ENCODE data around the gene CABP4.
"Not testable (repeated sequence)": the region's sequence is repeated elsewhere in the genome, so short reads cannot be mapped to it uniquely, and the experiment has no call there.

The CABP4 gene

DNA sequence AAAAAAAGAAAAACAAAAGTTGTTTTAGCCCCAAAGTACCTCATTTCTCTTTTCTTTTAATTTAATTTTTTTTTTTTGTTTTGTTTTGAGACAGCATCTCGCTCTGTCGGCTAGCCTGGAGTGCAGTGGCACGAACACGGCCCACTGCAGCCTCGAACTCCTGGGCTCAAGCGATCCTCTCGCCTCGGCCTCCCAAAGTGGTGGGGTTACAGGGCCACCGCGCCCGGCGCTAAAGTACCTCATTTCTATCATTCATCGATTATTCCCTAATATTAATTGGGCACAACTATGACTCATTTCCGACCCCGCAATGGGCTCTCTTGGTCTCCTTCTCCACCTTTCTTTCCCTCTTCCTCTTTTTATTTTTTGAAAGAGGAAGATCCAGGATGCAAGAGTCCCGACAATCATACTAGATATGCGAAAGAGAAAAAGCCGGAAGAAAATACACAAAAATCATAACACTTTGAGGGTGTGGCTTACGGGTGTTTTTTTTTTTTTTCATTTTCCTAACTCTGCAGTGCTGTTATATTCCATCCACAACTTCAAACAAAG is 27.2 kb downstream of the CABP4 start:
- no peak for DNase-seq (ENCODE audit: low spot score)

- DNase-seq (ENCODE audit: low spot score) = peak; percentile 98
Measured at GRCh38 chr11:67482827-67483798, 28.0 kb downstream of the CABP4 start, which contains the start of gene AIP. Gene AIP (plus strand): TSS chr11:67483026. CDS start chr11:67483159, 133 bp downstream.

- no peak for DNase-seq (ENCODE audit: low spot score)
Measured at GRCh38 chr11:67483831-67484665, 28.9 kb downstream of the CABP4 start.

DNA sequence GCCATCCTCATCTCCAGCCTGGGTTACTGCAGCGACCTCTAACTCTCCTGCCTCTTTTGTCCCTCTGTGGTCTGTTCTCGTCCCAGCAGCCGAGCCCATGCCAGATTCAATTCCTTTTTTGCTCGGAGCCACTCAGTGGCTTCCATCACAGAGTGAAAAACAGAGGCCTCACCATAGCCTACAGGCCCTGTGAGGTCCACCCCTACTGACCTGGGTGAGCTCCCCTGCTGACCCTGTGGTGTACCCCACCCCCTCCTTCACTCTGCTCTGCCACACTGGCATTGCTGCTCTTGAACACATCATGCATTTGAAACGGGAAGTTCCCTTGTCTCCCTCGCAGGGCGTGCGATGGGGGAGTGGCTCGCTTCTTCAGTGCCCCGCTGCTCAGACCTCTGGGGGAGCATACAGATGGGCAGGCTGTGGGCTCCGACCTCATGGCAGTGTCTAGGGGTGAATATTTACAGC is 29.7 kb downstream of the CABP4 start:
- no peak for DNase-seq (ENCODE audit: low spot score)

- not testable (repeated sequence) for DNase-seq (ENCODE audit: low spot score)
Measured at GRCh38 chr11:67485873-67486361, 30.8 kb downstream of the CABP4 start.

- no peak for DNase-seq (ENCODE audit: low spot score)
Measured at GRCh38 chr11:67486481-67487195, 31.5 kb downstream of the CABP4 start.

GRCh38 chr11:67489203-67489884 is 34.2 kb downstream of the CABP4 start:
- DNase-seq (ENCODE audit: low spot score) = no peak

DNA sequence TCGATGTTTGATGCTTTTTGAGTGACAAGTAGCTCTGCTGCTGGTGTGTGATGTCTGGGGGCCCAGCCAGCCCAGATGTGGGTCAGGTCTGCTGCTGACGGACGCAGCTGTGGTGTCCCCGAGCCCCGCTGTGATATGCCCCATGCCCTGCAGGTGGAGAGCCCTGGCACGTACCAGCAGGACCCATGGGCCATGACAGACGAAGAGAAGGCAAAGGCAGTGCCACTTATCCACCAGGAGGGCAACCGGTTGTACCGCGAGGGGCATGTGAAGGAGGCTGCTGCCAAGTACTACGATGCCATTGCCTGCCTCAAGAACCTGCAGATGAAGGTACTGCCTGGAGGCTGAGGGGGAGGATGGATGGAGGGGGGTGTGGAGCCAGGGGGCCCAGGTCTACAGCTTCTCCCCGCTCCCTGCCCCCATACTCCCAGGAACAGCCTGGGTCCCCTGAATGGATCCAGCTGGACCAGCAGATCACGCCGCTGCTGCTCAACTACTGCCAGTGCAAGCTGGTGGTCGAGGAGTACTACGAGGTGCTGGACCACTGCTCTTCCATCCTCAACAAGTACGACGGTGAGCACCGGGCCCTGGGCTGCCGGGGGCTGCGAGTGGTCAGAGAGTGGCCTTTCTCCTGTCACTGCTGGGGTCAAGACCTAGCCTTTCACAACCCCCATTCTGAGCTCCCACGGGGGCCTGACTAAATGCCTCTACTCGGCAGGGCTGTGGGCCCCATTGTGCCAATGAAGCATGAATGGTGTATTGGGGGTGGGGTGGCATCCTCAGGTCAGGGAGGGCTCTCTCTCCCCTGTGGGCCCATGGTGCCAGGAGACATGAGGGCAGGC is 35.0 kb downstream of the CABP4 start:
- DNase-seq (ENCODE audit: low spot score) = no peak

- DNase-seq (ENCODE audit: low spot score) = no peak
Measured at GRCh38 chr11:67490727-67491065, 35.5 kb downstream of the CABP4 start.

DNA sequence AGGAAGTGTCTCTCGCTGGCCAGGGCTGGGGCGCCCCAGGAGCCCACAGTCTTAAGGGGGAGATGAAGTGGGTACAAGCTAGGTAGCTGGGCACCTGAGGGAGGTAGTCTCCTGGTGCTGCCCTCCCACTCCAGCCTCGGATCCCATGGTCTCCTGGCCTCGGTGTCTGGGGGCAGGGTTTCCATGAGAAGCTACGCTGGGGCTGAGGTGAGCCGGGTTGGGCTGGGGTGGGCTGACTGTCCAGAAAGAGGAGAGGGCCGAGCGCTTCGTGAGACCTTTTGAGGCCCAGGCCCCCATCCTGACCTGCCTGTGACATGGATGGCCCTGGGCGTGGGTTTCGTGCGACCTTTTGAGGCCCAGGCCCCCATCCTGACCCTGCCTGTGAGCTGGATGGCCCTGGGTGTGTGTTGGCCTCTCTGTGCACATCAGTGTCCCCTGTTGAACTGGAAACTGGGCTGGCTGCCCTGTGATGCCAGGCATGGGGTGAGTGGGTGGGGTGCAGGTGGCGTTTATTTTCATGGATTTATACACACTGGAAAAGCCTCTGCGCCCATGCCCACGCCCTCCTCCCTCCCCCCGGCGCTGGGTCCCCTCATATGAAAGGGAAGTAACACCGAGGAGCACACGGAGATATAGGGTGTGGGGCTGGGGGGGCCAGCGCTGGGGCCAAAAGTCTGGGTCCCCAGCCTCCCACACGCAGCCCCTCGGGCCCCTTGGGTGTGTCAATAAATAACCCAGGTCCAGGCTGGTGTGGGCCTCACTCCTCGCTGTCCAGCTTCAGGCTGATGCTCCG is 36.3 kb downstream of the CABP4 start:
- no peak for DNase-seq (ENCODE audit: low spot score)

GRCh38 chr11:67492069-67492727 is 37.0 kb downstream of the CABP4 start:
- DNase-seq (ENCODE audit: low spot score) = no peak

DNA sequence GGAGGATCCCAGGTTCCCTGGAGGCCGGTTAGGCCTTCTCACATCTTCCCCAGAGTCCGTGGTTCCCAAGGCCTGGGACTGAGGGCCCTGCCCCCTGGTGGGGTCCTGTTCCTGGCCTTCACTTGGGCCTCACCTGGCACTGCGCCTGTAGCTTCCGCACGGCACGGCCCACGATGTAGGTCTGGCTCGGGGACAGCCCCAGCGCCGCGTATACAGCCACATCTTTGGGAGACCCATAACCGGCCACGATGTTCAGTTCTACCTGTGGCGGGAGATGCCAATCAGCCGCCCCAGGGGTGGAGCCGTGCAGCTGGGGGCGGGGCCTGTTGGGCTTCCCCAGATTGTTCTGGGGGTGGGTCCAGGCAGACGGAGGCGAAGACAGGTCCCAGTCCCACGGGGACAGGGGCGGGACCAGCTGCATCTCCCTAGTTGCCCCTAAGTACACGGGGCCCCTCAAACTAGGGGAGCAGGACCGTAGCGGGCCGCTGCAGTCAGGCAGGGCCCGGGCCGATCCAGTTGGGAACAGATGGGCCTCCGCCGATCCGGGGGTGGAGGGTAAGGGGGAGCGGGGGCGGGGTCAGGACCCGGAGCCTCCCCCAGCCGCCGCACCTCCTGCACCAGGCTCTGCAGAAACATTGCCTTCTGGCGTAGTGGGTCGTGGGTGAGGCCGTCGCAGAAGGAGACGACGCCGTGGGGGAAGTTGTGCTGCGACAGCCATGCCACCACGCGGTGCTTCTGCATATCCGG is 37.8 kb downstream of the CABP4 start:
- no peak for DNase-seq (ENCODE audit: low spot score)

GRCh38 chr11:67493548-67494370 is 38.6 kb downstream of the CABP4 start:
- no peak for DNase-seq (ENCODE audit: low spot score)

DNA sequence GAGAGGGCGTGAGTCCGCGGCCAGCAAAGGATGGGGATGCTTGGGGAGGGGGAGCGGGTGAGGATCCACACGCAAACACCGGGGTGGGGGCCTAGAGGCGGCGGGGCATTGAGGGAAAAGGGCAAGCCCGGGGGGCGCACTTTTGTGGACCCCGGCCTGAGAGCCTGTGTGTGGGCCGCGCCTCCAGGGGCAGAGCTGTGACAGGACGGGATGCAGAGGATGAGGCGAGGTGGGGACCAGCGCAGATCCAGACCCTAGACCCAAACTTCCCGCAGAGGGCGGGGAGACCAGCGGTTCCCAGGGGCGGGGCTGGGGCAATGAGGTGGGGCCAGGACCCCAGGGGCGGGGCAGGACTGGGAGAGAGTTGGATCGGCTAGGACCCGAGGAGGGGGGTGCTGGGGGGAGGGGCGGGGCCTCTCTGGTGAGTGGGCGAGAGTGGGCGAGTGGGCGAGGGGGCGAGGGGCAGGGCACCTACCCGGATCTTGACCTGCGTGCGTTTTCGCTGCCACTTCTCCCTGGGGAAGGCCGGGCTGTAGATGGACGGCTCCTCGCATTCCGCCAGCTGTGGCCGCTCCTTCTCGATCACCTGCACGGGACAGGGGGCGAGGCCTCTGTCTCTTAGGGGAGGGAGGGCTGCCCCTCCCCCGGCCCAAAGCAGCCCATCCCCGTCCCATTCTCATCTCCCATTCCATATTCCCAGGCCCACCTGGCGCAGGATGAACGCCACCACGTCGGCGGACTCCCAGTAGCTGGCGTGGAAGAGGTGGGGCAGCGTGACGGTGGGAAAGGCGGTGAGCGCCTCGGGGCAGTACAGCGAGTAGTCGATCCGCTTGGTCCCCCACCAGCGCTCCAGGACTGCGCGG is 39.4 kb downstream of the CABP4 start:
- DNase-seq (ENCODE audit: low spot score) = no peak

GRCh38 chr11:67495234-67496005 is 40.3 kb downstream of the CABP4 start:
- no peak for DNase-seq (ENCODE audit: low spot score)

All from AG20443 (cell line).